GM18508 (cell line): ENCODE measurements around the gene LRFN5.
"Not testable (repeated sequence)": the region's sequence is repeated elsewhere in the genome, so short reads cannot be mapped to it uniquely, and the experiment has no call there.

ENCODE experiments used
- ATAC-seq: cut with Tn5 transposase; IDR thresholded peaks from one replicate; pipeline ENCODE4 v1.9.1; 2021; ENCODE audit warnings: moderate number of reproducible peaks; ENCODE audit not compliant: insufficient read depth, unreplicated experiment

Gene LRFN5

GRCh38 chr14:41606532-41607303 lies at the start of gene LRFN5:
TSS of gene LRFN5 (plus strand) at chr14:41606876.
- no peak for ATAC-seq

- ATAC-seq, result no peak
These were observed 48.2 kb upstream of the LRFN5 start for GRCh38 chr14:41558490-41558889.

DNA sequence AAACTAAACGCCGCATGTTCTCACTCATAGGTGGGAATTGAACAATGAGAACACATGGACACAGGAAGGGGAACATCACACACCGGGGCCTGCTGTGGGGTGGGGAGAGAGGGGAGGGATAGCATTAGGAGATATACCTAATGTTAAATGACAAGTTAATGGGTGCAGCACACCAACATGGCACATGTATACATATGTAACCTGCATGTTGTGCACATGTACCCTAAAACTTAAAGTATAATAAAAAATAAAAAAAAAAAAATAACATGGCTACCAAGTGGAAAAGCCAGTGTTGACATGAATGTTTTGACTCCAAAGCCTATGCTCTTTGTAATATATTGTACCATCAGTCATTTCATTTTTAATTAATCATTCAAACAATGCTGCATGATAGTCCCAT lies 39.8 kb upstream of the LRFN5 start:
- not testable (repeated sequence) for ATAC-seq

DNA sequence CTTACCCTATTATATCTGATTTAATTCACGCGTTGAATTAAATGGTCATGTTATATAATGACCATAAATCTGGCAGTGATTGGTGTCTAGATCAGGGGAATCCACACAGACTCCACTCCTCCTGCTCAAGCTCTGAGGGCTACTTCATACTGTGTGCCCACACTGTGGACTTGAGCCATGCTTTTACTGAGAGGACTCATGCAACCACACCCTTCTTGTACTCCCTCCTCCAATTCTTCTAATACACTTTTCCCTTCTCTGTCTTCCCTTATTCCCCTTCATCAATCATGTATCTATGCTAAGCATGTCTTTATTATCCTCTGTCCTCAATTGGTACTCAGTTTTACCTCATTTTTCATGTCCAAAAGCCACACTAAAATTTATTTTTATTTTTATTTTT lies 37.7 kb upstream of the LRFN5 start:
- no peak for ATAC-seq

GRCh38 chr14:41570415-41571155 lies 36.1 kb upstream of the LRFN5 start:
- ATAC-seq, result no peak

- ATAC-seq, result no peak
These were observed 20.4 kb upstream of the LRFN5 start for GRCh38 chr14:41586237-41586636.

- ATAC-seq, result no peak
These were observed 9.0 kb upstream of the LRFN5 start for GRCh38 chr14:41597647-41598046.

DNA sequence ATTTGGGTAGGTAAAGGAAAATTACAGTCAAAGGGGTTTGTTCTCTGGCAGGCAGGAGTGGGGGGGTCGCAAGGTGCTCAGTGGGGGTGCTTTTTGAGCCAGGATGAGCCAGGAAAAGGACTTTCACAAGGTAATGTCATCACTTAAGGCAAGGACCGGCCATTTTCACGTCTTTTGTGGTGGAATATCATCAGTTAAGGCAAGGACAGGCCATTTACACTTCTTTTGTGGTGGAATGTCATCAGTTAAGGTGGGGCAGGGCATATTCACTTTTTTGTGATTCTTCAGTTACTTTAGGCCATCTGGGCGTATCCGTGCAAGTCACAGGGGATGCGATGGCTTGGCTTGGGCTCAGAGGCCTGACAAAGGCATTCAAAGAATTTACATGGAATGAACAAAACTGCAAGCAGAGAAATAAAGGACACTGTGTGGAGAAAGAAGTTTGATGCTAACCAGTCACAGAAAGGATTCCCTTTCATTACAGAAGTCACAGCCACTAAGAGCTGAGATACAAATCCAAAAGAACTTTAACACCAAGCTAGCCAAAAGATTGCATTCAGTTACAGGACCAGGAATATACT lies 6.8 kb upstream of the LRFN5 start:
- not testable (repeated sequence) for ATAC-seq

DNA sequence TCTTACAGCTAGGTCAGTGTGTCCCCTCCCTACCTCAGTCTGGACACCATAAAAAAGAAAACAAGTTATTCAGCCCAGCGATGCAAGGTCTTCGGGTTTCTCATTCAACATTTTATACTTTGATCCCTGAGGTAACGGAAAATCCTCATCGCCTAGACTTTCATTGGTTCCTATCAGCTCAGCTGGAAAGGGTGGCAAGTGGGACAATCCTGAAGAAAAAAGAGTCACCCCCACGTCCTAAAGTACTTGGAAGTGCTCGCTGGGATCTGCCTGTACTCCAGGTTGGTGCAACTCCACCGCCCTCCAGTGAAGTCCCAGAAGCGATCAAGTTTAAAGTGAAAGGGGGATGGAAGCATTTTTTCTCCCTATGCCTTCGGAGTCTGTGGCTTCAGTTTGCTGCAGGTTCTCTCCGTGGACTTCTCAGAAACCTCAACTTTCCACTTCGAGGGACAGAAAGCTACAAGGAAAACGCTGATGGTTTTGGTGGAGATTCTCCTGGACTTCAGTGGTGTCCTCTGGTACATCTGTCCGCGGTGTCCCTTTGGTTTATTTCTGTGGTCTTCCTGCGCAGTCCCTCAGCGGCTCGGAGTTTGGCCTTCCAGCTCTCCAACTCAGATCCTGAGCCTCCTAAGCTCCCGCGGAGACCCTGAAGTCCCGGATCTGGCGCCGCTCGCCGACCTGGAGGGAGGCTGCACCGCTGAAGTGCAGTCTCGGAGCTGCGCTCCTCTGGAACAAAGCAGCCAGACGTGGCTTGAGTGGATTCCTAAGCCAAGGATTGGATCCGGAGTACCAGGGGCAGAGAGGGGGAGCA lies 1.8 kb upstream of the LRFN5 start:
- no peak for ATAC-seq

GRCh38 chr14:41605550-41606281 lies 960 bp upstream of the LRFN5 start:
- no peak for ATAC-seq

DNA sequence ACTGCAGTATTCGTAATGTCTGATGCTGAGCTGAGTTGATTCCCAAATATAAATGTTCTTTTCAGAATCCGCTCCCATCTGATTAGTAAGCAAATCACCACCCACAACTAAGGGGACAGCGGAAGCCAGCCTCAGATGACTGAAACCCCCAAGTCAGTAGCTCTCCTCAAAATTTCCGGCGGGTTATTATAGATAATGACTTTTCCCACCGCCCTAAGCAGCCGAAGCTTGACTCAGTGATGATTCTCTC lies 469 bp upstream of the LRFN5 start:
- no peak for ATAC-seq

DNA sequence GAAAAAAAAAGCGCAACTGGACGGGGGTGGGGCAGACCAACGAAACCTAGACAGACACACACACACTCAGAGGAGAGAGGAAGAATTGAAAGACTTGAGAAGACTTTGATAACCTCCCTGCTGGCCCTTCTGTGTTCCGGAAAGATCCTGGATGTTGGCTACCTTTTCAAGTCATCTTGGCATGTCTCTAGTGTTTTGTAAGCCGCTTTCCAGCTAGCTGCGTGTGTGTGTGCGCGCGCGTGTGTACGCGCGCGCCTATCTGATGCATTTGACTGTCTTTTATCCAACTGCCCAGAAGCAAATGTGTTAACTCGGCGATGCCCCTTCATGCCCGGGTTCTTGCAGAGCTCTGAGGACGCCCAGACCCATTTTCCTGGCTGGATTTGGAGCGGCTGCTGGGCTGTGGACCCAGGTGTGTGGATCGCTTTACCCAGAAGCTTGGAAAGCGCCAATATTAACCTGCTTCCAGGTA lies 664 bp downstream of the LRFN5 start:
- ATAC-seq, result no peak

- ATAC-seq, result no peak
These were observed 1.4 kb downstream of the LRFN5 start for GRCh38 chr14:41607966-41608663.

- ATAC-seq, result no peak
These were observed 2.2 kb downstream of the LRFN5 start for GRCh38 chr14:41608681-41609390.

DNA sequence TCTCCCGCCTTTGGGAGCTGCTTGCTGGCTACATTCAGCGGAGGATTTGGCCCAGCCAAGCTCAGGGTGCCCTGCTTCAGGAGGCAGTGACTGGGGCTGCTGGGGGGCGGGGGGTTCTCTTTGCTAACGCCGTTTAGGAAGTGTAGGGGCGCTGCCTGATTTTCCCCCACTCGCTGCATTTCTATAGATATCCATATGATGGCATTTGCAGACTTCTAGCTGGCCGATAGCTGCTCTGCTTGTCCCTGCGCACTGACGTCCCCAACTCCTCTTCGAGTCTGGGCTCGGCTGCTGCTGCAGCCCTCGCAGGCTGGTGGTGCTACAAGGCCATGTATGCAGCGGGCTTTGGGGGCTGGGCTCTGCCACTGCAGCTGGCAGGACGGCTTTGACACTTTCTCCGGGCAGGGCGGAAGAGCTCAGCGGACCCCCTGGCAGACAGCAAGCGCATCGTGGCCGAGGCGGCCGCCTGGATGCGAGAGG lies 3.1 kb downstream of the LRFN5 start:
- no peak for ATAC-seq

GRCh38 chr14:41615011-41615595 lies 8.4 kb downstream of the LRFN5 start:
- no peak for ATAC-seq

DNA sequence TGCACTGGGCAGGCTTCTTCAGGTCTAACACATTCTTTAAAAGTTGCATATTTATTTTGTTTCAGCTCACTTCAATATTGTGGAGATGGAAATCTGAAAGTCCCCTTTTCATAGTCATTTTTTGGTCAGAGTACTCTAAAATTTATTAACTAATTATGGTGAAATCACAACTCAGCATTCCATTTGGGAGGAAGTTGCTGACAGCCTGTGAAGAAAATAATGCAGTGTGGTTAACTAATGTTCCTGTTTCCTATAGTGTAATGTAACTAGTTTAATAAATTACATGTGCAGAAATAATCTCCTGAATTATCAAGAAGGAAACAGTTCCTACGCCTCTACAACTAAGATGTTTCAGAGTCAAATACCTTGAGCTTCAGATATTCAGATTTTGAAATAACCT lies 17.1 kb downstream of the LRFN5 start:
- ATAC-seq, result no peak

GRCh38 chr14:41629876-41630275 lies 23.2 kb downstream of the LRFN5 start:
- ATAC-seq, result no peak
